ENCODE results near the gene IKBKG.
"Not testable (repeated sequence)": the region's sequence is repeated elsewhere in the genome, so short reads cannot be mapped to it uniquely, and the experiment has no call there.

The IKBKG gene

GRCh38 chrX:154547245-154548027, at the start of gene IKBKG:
Gene IKBKG, plus strand, starts transcription at chrX:154547620. Its CDS starts 4,383 bp downstream, at chrX:154552003.
- DNase-seq = peak; percentile 86

- not testable (repeated sequence) for DNase-seq
Measured at GRCh38 chrX:154501423-154501822, 46.0 kb upstream of the IKBKG start.

- DNase-seq = no peak
Measured at GRCh38 chrX:154502098-154502497, 45.3 kb upstream of the IKBKG start.

GRCh38 chrX:154502989-154503388, 44.4 kb upstream of the IKBKG start:
- DNase-seq = no peak

- DNase-seq = no peak
Measured at GRCh38 chrX:154505734-154506133, 41.7 kb upstream of the IKBKG start.

- no peak for DNase-seq
Measured at GRCh38 chrX:154506483-154507332, 40.7 kb upstream of the IKBKG start.

GRCh38 chrX:154507673-154508383, 39.6 kb upstream of the IKBKG start:
- no peak for DNase-seq

GRCh38 chrX:154508384-154508745, 39.1 kb upstream of the IKBKG start:
- DNase-seq = no peak

GRCh38 chrX:154509455-154509854, 38.0 kb upstream of the IKBKG start:
- DNase-seq = no peak

- no peak for DNase-seq
Measured at GRCh38 chrX:154511761-154512160, 35.7 kb upstream of the IKBKG start.

- no peak for DNase-seq
Measured at GRCh38 chrX:154512879-154513553, 34.4 kb upstream of the IKBKG start.

- no peak for DNase-seq
Measured at GRCh38 chrX:154513716-154514115, 33.7 kb upstream of the IKBKG start.

GRCh38 chrX:154515090-154515965, 32.1 kb upstream of the IKBKG start:
- no peak for DNase-seq

- DNase-seq = peak; percentile 91
Measured at GRCh38 chrX:154515966-154516655, 31.3 kb upstream of the IKBKG start, which contains the start of gene FAM3A. Gene FAM3A, minus strand, starts transcription at chrX:154516232. Its CDS starts 460 bp downstream, at chrX:154515772.

- no peak for DNase-seq
Measured at GRCh38 chrX:154516656-154517100, 30.7 kb upstream of the IKBKG start.

GRCh38 chrX:154517101-154517781, 30.2 kb upstream of the IKBKG start:
- no peak for DNase-seq

- no peak for DNase-seq
Measured at GRCh38 chrX:154519389-154519788, 28.0 kb upstream of the IKBKG start.

- no peak for DNase-seq
Measured at GRCh38 chrX:154525606-154526490, 21.6 kb upstream of the IKBKG start.
